H1 (cell line): ENCODE results near the gene CYP27C1. TPM values are rescaled to one million over a fixed set of nuclear protein-coding genes. Genes with fewer than 3 reads are reported as not detected.

Experiments used
- CTBP2 ChIP-seq: IDR thresholded peaks from 2 replicates; pipeline ENCODE4 v1.7.0; 2011; ENCODE audit warnings: borderline replicate concordance, mild to moderate bottlenecking, moderate library complexity, mixed read lengths, low read length; ENCODE audit not compliant: insufficient read depth, insufficient read length
- GABPA ChIP-seq: IDR thresholded peaks from 2 replicates; pipeline ENCODE4 v1.6.1; 2011; ENCODE audit warnings: mild to moderate bottlenecking, low read length, moderate library complexity, borderline replicate concordance; ENCODE audit not compliant: insufficient read depth
- GTF2F1 ChIP-seq: IDR thresholded peaks from 2 replicates; pipeline ENCODE4 v1.6.1; 2012; ENCODE audit warnings: low read depth, low read length, improper control_type of control experiment, borderline replicate concordance
- SP4 ChIP-seq: IDR thresholded peaks from 2 replicates; pipeline ENCODE4 v1.6.1; 2012; ENCODE audit warnings: low read length, inconsistent platforms
- polyA plus RNA-seq, 7 experiments: library from polyadenylated mRNA; depleted of rRNA in 3 of 7; stranded (reverse) in 5 of 7; unstranded in 2 of 7; fragments of >200 nt in 5 of 7; fragments of 200-250 nt in 2 of 7; gene quantifications; 1 replicate in 5 of 7; 2 replicates in 1 of 7; 4 replicates in 1 of 7; pipeline versions ENCODE4 v1.2.1 to v1.2.3, GENCODE V29; 2011 to 2013; ENCODE audit warnings: missing spikeins in 2 of 7, mixed read lengths in 2 of 7
- total RNA-seq: library from RNA; stranded (reverse); fragmentation: NEBNext Ultra II Directional; extraction: Animal tissue kit (Norgen Biotek cat#: 25700); gene quantifications from 2 replicates; pipeline ENCODE4 v1.2.1, GENCODE V29; 2021

The CYP27C1 gene
- total and polyA plus RNA-seq, 2 of the 8 experiments (the other 6 are each of a cell fraction or from before 2014, with no cell fraction given) = 1.3 to 3.2 TPM

- TF ChIP-seq GTF2F1 (no peak), GABPA (no peak), CTBP2 (no peak), SP4 (no peak)
- TF ChIP-seq, all 59 proteins: peak for 0
These were observed 35.6 kb upstream of the CYP27C1 start (continued) for GRCh38 chr2:127255721-127256120.
